Gastroesophageal sphincter (tissue), 3 donors: ENCODE results near the gene TNNC2.

ENCODE experiments used
- EP300 ChIP-seq: sonication (generic); formaldehyde crosslinking; IDR thresholded peaks from one replicate; pipeline ENCODE4 v1.6.1; 2017; ENCODE audit warnings: antibody characterized with exemption, mild to moderate bottlenecking
- POLR2A ChIP-seq, 2 donors: fragments of 450-650 bp; IDR thresholded peaks; one replicate each; pipeline ENCODE4 v1.6.1; 2017; ENCODE audit warnings: antibody characterized with exemption in 2 of 2, mild to moderate bottlenecking in 2 of 2, moderate library complexity in 1 of 2
- TF ChIP-seq, protein P1 (sequence below), 4 experiments: fragments of 200-600 bp in 2 of 4; fragments of 450-650 bp in 2 of 4; sonication (generic) in 1 of 4; IDR thresholded peaks; one replicate each; pipeline ENCODE4 v1.5.1; 2017 to 2019; ENCODE audit warnings: antibody characterized with exemption in 4 of 4, mild to moderate bottlenecking in 2 of 4, moderate library complexity in 2 of 4

DNA sequence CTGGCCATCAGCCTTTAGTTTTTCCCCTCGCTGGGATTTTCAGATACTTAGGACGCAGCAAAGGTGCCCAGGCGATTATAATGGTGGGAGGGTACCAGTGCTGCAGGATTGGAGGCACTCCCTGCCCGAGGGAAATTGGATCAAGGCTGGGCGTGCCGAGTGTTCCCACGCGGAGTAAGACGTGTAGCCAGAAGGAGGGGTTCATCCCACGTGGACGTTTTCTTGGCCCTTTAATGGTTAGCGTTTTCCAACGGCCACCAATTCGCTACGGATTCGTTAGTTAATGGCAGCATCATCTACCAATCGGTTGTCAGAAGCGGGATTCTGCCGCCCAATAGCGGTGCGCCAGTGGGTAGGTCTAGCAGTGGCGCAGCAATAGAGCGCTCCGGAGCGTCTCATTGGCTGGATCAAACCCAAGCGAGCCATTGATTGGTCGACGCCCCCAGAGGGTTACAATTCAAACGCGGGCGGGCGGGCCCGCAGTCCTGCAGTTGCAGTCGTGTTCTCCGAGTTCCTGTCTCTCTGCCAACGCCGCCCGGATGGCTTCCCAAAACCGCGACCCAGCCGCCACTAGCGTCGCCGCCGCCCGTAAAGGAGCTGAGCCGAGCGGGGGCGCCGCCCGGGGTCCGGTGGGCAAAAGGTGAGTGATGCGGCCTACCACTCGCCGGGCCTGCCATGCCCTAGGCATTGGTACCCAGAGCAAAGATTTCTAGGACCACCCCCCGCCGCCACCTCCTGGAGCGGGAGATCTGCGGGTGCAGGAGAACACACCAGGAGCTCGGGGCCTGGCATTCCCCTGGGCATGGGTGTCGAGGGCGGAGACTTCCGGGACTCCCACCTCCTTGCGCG lies 14.7 kb downstream of the TNNC2 start, which contains the start of gene UBE2C:
- TF ChIP-seq EP300 (no peak), POLR2A (IDR thresholded peaks at IDR 0.05) (no peak)
- TF ChIP-seq, protein P1, sequence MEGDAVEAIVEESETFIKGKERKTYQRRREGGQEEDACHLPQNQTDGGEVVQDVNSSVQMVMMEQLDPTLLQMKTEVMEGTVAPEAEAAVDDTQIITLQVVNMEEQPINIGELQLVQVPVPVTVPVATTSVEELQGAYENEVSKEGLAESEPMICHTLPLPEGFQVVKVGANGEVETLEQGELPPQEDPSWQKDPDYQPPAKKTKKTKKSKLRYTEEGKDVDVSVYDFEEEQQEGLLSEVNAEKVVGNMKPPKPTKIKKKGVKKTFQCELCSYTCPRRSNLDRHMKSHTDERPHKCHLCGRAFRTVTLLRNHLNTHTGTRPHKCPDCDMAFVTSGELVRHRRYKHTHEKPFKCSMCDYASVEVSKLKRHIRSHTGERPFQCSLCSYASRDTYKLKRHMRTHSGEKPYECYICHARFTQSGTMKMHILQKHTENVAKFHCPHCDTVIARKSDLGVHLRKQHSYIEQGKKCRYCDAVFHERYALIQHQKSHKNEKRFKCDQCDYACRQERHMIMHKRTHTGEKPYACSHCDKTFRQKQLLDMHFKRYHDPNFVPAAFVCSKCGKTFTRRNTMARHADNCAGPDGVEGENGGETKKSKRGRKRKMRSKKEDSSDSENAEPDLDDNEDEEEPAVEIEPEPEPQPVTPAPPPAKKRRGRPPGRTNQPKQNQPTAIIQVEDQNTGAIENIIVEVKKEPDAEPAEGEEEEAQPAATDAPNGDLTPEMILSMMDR (IDR thresholded peaks at IDR 0.05) = no peak
